Hepatocyte (in vitro differentiated cells): ENCODE measurements around the gene ATP9A. TPM values are rescaled to one million over a fixed set of nuclear protein-coding genes. Genes with fewer than 3 reads are reported as not detected.

Experiments used
- DNase-seq: peaks from one replicate; pipeline ENCODE4 v3.0.0-alpha.2; 2016; ENCODE audit warnings: low spot score
- H2AFZ ChIP-seq: fragments of 200-600 bp; sonication (generic); 2 replicates; pipeline ENCODE4 v1.6.0; 2016; ENCODE audit warnings: antibody characterized with exemption, mild to moderate bottlenecking
- H3K27ac ChIP-seq: fragments of 200-600 bp; sonication (generic); 2 replicates; pipeline ENCODE4 v1.5.1; 2016; ENCODE audit warnings: mild to moderate bottlenecking
- H3K27me3 ChIP-seq: fragments of 200-600 bp; sonication (generic); 2 replicates; pipeline ENCODE4 v1.6.1; 2016
- H3K36me3 ChIP-seq: fragments of 200-600 bp; sonication (generic); replicated peaks from 2 replicates; pipeline ENCODE4 v1.5.1; 2016; ENCODE audit warnings: low read depth; ENCODE audit not compliant: insufficient read depth
- H3K4me1 ChIP-seq: fragments of 200-600 bp; sonication (generic); 2 replicates; pipeline ENCODE4 v1.5.1; 2016; ENCODE audit warnings: mild to moderate bottlenecking, moderate library complexity; ENCODE audit not compliant: insufficient read depth
- H3K4me2 ChIP-seq: fragments of 200-600 bp; sonication (generic); 2 replicates; pipeline ENCODE4 v1.6.0; 2016
- H3K4me3 ChIP-seq: fragments of 200-600 bp; sonication (generic); 2 replicates; pipeline ENCODE4 v1.5.1; 2016; ENCODE audit warnings: mild to moderate bottlenecking
- H3K79me2 ChIP-seq: fragments of 200-600 bp; sonication (generic); 2 replicates; pipeline ENCODE4 v1.6.0; 2017; ENCODE audit warnings: mild to moderate bottlenecking
- H3K9me2 ChIP-seq: fragments of 200-600 bp; sonication (generic); replicated peaks from 2 replicates; pipeline ENCODE4 v1.6.0; 2017; ENCODE audit warnings: mild to moderate bottlenecking; ENCODE audit not compliant: insufficient read depth
- H3K9me3 ChIP-seq: fragments of 200-600 bp; sonication (generic); 2 replicates; pipeline ENCODE4 v1.5.1; 2016; ENCODE audit warnings: low read depth, mild to moderate bottlenecking
- H4K20me1 ChIP-seq: fragments of 200-600 bp; sonication (generic); 2 replicates; pipeline ENCODE4 v1.6.0; 2016; ENCODE audit warnings: mild to moderate bottlenecking; ENCODE audit not compliant: insufficient read depth, poor library complexity, severe bottlenecking
- EZH2 ChIP-seq: fragments of 200-600 bp; sonication (generic); IDR thresholded peaks from 2 replicates; pipeline ENCODE4 v1.6.1; 2016; ENCODE audit warnings: antibody characterized with exemption, mild to moderate bottlenecking, borderline replicate concordance
- EZH2phosphoT487 ChIP-seq: fragments of 200-600 bp; sonication (generic); IDR thresholded peaks from one replicate; pipeline ENCODE4 v1.6.1; 2018; ENCODE audit warnings: antibody characterized with exemption, mild to moderate bottlenecking, low read depth, moderate library complexity; ENCODE audit not compliant: unreplicated experiment, severe bottlenecking
- WGBS: methylation state at CpG from one replicate; pipeline ENCODE4 v1.1.6; 2016; ENCODE audit warnings: low lambda C conversion rate; ENCODE audit errors: missing lambda C conversion rate; 5-methylcytosine and 5-hydroxymethylcytosine counted together
- polyA plus RNA-seq: library from polyadenylated mRNA; unstranded; fragments of >200 nt; fragmentation: Nextera tagmentation; extraction: Ambion mirVana; gene quantifications from 2 replicates; pipeline ENCODE4 v1.2.1, GENCODE V29; 2016
- total RNA-seq: library from RNA; depleted of rRNA; stranded (reverse); fragments of >200 nt; gene quantifications from 2 replicates; pipeline ENCODE4 v1.2.3, GENCODE V29; 2014
- TF ChIP-seq, protein P1 (sequence below): fragments of 200-600 bp; sonication (generic); IDR thresholded peaks from 2 replicates; pipeline ENCODE4 v1.5.1; 2016; ENCODE audit warnings: antibody characterized with exemption, mild to moderate bottlenecking; ENCODE audit not compliant: poor library complexity

ATP9A gene
- total and polyA plus RNA-seq, 2 experiments from 2014 or later = 12.1 to 28.1 TPM

DNA sequence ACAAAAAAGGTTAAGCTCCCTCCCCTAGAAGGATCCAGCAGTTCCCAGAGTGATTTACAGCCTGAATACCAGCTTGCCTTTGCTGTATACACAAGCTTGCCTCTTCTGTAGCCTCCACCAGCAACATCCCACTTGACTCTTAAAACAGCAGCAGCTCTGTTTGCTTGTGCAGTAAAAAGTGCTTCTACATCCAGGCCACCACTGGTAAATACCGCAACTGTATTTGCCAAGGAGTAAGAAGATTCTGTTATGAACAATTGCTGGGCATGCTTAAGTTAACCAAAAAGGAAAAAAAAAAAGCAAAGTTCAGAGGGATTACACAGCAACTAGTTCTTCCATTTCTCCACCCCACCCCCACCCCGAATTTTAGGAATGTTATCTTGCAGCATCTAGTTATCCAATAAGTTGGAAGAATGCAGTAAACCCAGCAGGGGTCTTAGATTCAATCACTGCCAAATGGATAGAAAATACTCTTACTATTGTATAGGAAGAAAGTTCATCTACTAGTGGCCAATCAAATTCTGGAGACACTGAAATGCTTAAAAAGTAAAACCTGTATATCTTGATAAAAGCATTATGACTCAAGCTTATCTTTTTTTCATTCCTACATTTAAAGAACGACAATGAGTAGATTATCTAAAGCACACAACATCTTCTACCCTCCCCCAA lies 29.3 kb upstream of the ATP9A start:
- no peak overlapping the region for H2AFZ ChIP-seq
- H3K79me2 ChIP-seq = peaks cover 80% of the 10 kb centered on the region
- H4K20me1 ChIP-seq = peaks cover 14% of the 10 kb centered on the region
- peak; percentile 25 for DNase-seq
- no peaks in the 10 kb centered on the region for H3K36me3 ChIP-seq
- WGBS = 2% methylated on average over 3 of the region's 3 CpGs
- H3K4me2 ChIP-seq = peak overlapping the region; percentile 94
- H3K9me2 ChIP-seq = no peaks in the 10 kb centered on the region
- H3K4me1 ChIP-seq = peaks cover 20% of the 10 kb centered on the region
- no peaks in the 10 kb centered on the region for H3K27me3 ChIP-seq
- TF ChIP-seq EZH2phosphoT487 = no peak
- TF ChIP-seq EZH2 = no peak
- TF ChIP-seq, protein P1, sequence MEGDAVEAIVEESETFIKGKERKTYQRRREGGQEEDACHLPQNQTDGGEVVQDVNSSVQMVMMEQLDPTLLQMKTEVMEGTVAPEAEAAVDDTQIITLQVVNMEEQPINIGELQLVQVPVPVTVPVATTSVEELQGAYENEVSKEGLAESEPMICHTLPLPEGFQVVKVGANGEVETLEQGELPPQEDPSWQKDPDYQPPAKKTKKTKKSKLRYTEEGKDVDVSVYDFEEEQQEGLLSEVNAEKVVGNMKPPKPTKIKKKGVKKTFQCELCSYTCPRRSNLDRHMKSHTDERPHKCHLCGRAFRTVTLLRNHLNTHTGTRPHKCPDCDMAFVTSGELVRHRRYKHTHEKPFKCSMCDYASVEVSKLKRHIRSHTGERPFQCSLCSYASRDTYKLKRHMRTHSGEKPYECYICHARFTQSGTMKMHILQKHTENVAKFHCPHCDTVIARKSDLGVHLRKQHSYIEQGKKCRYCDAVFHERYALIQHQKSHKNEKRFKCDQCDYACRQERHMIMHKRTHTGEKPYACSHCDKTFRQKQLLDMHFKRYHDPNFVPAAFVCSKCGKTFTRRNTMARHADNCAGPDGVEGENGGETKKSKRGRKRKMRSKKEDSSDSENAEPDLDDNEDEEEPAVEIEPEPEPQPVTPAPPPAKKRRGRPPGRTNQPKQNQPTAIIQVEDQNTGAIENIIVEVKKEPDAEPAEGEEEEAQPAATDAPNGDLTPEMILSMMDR = no peak
- H3K9me3 ChIP-seq = no peaks in the 10 kb centered on the region
- no peak overlapping the region for H3K4me3 ChIP-seq
- peak overlapping the region; percentile 31 for H3K27ac ChIP-seq

DNA sequence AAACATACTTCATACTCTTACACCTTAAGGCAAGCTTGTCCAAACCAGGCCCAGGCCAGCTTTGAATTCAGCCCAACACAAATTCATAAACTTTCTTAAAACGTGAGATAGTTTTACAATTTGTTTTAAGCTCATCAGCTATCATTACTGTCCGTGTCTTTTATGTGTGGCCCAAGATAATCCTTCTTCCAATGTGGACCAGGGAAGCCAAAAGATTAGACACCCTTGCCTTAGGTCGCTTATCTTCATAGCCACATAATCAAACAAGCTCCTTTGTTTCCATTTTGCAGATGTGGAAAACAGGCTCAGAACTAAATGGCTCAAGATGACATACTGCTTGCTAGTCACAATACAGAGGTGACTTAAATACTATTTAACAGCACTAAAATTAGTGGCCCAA lies 28.1 kb upstream of the ATP9A start:
- H3K79me2 ChIP-seq = peaks cover 87% of the 10 kb centered on the region
- no peaks in the 10 kb centered on the region for H3K27me3 ChIP-seq
- DNase-seq = no peak
- H4K20me1 ChIP-seq = peaks cover 14% of the 10 kb centered on the region
- H3K4me3 ChIP-seq = no peak overlapping the region
- H3K4me1 ChIP-seq = peaks cover 20% of the 10 kb centered on the region
- WGBS = 60% methylated on average over 3 of the region's 3 CpGs
- no peaks in the 10 kb centered on the region for H3K9me3 ChIP-seq
- TF ChIP-seq EZH2phosphoT487 = no peak
- TF ChIP-seq, protein P1 = no peak
- TF ChIP-seq EZH2 = no peak
- no peaks in the 10 kb centered on the region for H3K9me2 ChIP-seq
- H3K36me3 ChIP-seq = no peaks in the 10 kb centered on the region
- H2AFZ ChIP-seq = no peak overlapping the region
- no peak overlapping the region for H3K27ac ChIP-seq
- no peak overlapping the region for H3K4me2 ChIP-seq

DNA sequence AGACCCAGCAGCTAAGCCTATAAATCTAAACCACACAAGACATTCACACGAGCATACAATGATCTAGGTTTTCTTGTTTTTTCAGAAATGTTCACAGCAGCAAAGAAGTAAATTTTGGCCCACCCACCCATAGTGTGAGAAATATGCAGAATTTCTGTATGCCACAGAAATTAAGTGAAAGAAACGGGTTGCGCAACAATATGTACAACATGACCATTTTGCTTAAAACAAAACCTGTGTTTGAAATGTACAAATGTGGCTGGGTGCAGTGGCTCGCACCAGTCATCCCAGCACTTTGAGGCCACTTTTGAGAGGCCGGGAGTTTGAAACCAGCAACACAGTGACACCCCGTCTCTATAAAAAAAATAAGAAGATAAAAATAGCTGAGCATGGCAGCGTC lies 24.8 kb upstream of the ATP9A start:
- DNase-seq = no peak
- H3K79me2 ChIP-seq = peaks cover 73% of the 10 kb centered on the region
- WGBS = 86% methylated on average over 7 of the region's 7 CpGs

More for the DNA sequence above, 24.8 kb upstream of the ATP9A start:
- Histone ChIP-seq H3K4me3 (no peak overlapping the region), H2AFZ (no peak overlapping the region), H3K9me2 (no peaks in the 10 kb centered on the region), H3K4me2 (no peak overlapping the region), H4K20me1 (peaks cover 14% of the 10 kb centered on the region), H3K4me1 (peaks cover 6% of the 10 kb centered on the region), H3K27me3 (no peaks in the 10 kb centered on the region), H3K27ac (no peak overlapping the region), H3K9me3 (no peaks in the 10 kb centered on the region), H3K36me3 (no peaks in the 10 kb centered on the region)
- TF ChIP-seq EZH2 (no peak), EZH2phosphoT487 (no peak)
- TF ChIP-seq, protein P1 = no peak
